Measurements from ENCODE around the gene BMPER. TPM values are rescaled to one million over a fixed set of nuclear protein-coding genes. Genes with fewer than 3 reads are reported as not detected.

Gene BMPER
- total RNA-seq, 1 donor from 2014 or later = not detected

GRCh38 chr7:33907625-33908024 lies 2.3 kb downstream of the BMPER start:
- no peak for TF ChIP-seq CTCF (IDR thresholded peaks at IDR 0.05)
- POLR2A ChIA-PET = no interaction called here
- CTCF ChIA-PET = interaction anchor here (2.7 kb wide), 1 partner anchor 25 kb away, joined by 10 read pairs; no protein-coding TSS in a partner anchor
- Mint-ChIP-seq H3K27me3 (peaks cover 36% of the 10 kb centered on the region), H3K4me1 (peaks cover 15% of the 10 kb centered on the region), H3K36me3 (ENCODE audit: low read depth) (no peaks in the 10 kb centered on the region), H3K27ac (no peak overlapping the region), H3K4me3 (no peak overlapping the region), H3K9me3 (no peaks in the 10 kb centered on the region)
- ATAC-seq (ENCODE audit: low read depth) (no peak), DNase-seq (no peak)
- intact Hi-C loops (cut with micrococcal nuclease) = no loop called here

- Mint-ChIP-seq H3K27ac (no peak overlapping the region), H3K9me3 (no peaks in the 10 kb centered on the region), H3K4me1 (peaks cover 6% of the 10 kb centered on the region), H3K36me3 (ENCODE audit: low read depth) (no peaks in the 10 kb centered on the region), H3K27me3 (peaks cover 25% of the 10 kb centered on the region), H3K4me3 (no peak overlapping the region)
- POLR2A ChIA-PET = no interaction called here
- no peak for TF ChIP-seq CTCF (IDR thresholded peaks at IDR 0.05)
- CTCF ChIA-PET = interaction anchor here (1.1 kb wide), 2 partner anchors 14 to 22 kb away, joined by 3 to 4 read pairs; no protein-coding TSS in a partner anchor
- no peak for DNase-seq
- no peak for ATAC-seq (ENCODE audit: low read depth)
- intact Hi-C loops (cut with micrococcal nuclease) = no loop called here
These were observed 4.0 kb downstream of the BMPER start for GRCh38 chr7:33909318-33909717.

- CTCF ChIA-PET = interaction anchor here (1.1 kb wide), 2 partner anchors 15 to 22 kb away, joined by 3 to 4 read pairs; no protein-coding TSS in a partner anchor
These were observed 4.4 kb downstream of the BMPER start for GRCh38 chr7:33909755-33910154.

GRCh38 chr7:33910756-33911155 lies 5.4 kb downstream of the BMPER start:
- ChIA-PET CTCF (no interaction called here), POLR2A (no interaction called here)
- DNase-seq = no peak
- Mint-ChIP-seq H3K9me3 (no peaks in the 10 kb centered on the region), H3K4me3 (no peak overlapping the region), H3K27me3 (peaks cover 21% of the 10 kb centered on the region), H3K4me1 (peaks cover 2% of the 10 kb centered on the region), H3K36me3 (ENCODE audit: low read depth) (no peaks in the 10 kb centered on the region), H3K27ac (no peak overlapping the region)
- TF ChIP-seq CTCF (IDR thresholded peaks at IDR 0.05) = no peak
- intact Hi-C loops (cut with micrococcal nuclease) = no loop called here
- ATAC-seq (ENCODE audit: low read depth) = no peak

More at GRCh38 chr7:33909755-33910154, 4.4 kb downstream of the BMPER start:
- intact Hi-C loops (cut with micrococcal nuclease) = no loop called here
- Mint-ChIP-seq H3K4me3 (no peak overlapping the region), H3K36me3 (ENCODE audit: low read depth) (no peaks in the 10 kb centered on the region), H3K4me1 (peaks cover 4% of the 10 kb centered on the region), H3K27ac (no peak overlapping the region), H3K9me3 (no peaks in the 10 kb centered on the region), H3K27me3 (peaks cover 23% of the 10 kb centered on the region)
- TF ChIP-seq CTCF (IDR thresholded peaks at IDR 0.05) = no peak
- DNase-seq (no peak), ATAC-seq (ENCODE audit: low read depth) (no peak)
- POLR2A ChIA-PET = no interaction called here

GRCh38 chr7:33916357-33917081 lies 11.2 kb downstream of the BMPER start:
- no peak for DNase-seq
- no peak for TF ChIP-seq CTCF (IDR thresholded peaks at IDR 0.05)
- Mint-ChIP-seq H3K4me3 (no peak overlapping the region), H3K27me3 (peaks cover 2% of the 10 kb centered on the region), H3K9me3 (no peaks in the 10 kb centered on the region), H3K36me3 (ENCODE audit: low read depth) (no peaks in the 10 kb centered on the region), H3K4me1 (no peaks in the 10 kb centered on the region), H3K27ac (no peak overlapping the region)
- ChIA-PET CTCF (interaction anchor here (0.9 to 1.2 kb wide), 2 partner anchors 16 kb away, joined by 3 to 7 read pairs; no protein-coding TSS in a partner anchor), POLR2A (interaction anchor here (0.7 kb wide), 2 partner anchors 198 to 283 kb away, joined by 3 read pairs; no protein-coding TSS in a partner anchor)
- no peak for ATAC-seq (ENCODE audit: low read depth)
- intact Hi-C loops (cut with micrococcal nuclease) = no loop called here

Measured in activated B cell treated with CpG ODN at 0.5 μM for 24 hours (primary cell).